Measurements from ENCODE around the gene PCDHGA1. TPM values are rescaled to one million over a fixed set of nuclear protein-coding genes. Genes with fewer than 3 reads are reported as not detected.
A peak's percentile ranks its signal among the peaks of the same experiment; 100 is the strongest.
"Not testable (repeated sequence)": the region's sequence is repeated elsewhere in the genome, so short reads cannot be mapped to it uniquely, and the experiment has no call there.

The PCDHGA1 gene
- polyA plus RNA-seq, 1 donor from 2014 or later: not detected

GRCh38 chr5:141383345-141383744 lies 53.0 kb downstream of the PCDHGA1 start:
- H3K27ac Mint-ChIP-seq: peak overlapping the region in 1 of 3 donors; percentile 31
- H3K27me3 Mint-ChIP-seq: peaks cover 26% of the 10 kb centered on the region
- peak overlapping the region in 2 of 4 donors; percentile 81 to 92 for H3K4me3 Mint-ChIP-seq
- H3K9me3 Mint-ChIP-seq: peaks cover 4 to 16% (median 8%) of the 10 kb centered on the region in 3 donors
- peaks cover 0 to 2% (median 2%) of the 10 kb centered on the region in 3 donors for H3K4me1 Mint-ChIP-seq
- H3K36me3 Mint-ChIP-seq: peaks cover 1% of the 10 kb centered on the region

- peaks cover 28% of the 10 kb centered on the region for H3K27me3 Mint-ChIP-seq
- peaks cover 0 to 4% (median 2%) of the 10 kb centered on the region in 3 donors for H3K4me1 Mint-ChIP-seq
- peaks cover 1% of the 10 kb centered on the region for H3K36me3 Mint-ChIP-seq
- no peak overlapping the region for H3K4me3 Mint-ChIP-seq
- H3K27ac Mint-ChIP-seq: no peak overlapping the region
- H3K9me3 Mint-ChIP-seq: peaks cover 4 to 23% (median 8%) of the 10 kb centered on the region in 3 donors
Observed at GRCh38 chr5:141384471-141385267, 54.4 kb downstream of the PCDHGA1 start.

- peak within 1 kb of the TSS in 2 of 3 donors; percentile 16 to 67 for H3K27ac Mint-ChIP-seq
- H3K9me3 Mint-ChIP-seq: peaks cover 8 to 33% (median 9%) of the 10 kb centered on the region in 3 donors
- H3K27me3 Mint-ChIP-seq: peaks cover 37% of the 10 kb centered on the region
- not testable (repeated sequence) for H3K4me1 Mint-ChIP-seq, H3K36me3 Mint-ChIP-seq
- H3K4me3 Mint-ChIP-seq: peak within 1 kb of the TSS; percentile 43 to 83 (median 60)
Observed at GRCh38 chr5:141387557-141388311, 57.4 kb downstream of the PCDHGA1 start, which contains the start of gene PCDHGB4. Gene PCDHGB4, plus strand, starts transcription at chr5:141387698. Its CDS starts 187 bp downstream, at chr5:141387885.

DNA sequence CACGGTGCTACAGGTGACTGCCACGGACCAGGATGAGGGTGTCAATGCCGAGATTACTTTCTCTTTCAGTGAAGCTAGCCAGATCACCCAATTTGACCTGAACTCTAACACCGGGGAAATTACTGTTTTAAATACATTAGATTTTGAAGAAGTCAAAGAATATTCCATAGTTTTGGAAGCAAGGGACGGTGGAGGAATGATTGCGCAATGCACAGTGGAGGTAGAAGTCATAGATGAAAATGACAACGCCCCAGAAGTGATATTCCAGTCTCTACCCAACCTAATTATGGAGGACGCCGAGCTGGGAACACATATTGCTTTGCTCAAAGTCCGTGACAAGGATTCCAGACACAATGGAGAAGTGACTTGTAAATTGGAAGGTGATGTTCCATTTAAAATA lies 58.3 kb downstream of the PCDHGA1 start:
- peaks cover 3% of the 10 kb centered on the region for H3K36me3 Mint-ChIP-seq
- peaks cover 0 to 4% (median 2%) of the 10 kb centered on the region in 3 donors for H3K4me1 Mint-ChIP-seq
- peaks cover 10 to 36% (median 11%) of the 10 kb centered on the region in 3 donors for H3K9me3 Mint-ChIP-seq
- no peak overlapping the region for H3K4me3 Mint-ChIP-seq
- peak overlapping the region in 2 of 3 donors; percentile 16 to 48 for H3K27ac Mint-ChIP-seq
- H3K27me3 Mint-ChIP-seq: peaks cover 29% of the 10 kb centered on the region

DNA sequence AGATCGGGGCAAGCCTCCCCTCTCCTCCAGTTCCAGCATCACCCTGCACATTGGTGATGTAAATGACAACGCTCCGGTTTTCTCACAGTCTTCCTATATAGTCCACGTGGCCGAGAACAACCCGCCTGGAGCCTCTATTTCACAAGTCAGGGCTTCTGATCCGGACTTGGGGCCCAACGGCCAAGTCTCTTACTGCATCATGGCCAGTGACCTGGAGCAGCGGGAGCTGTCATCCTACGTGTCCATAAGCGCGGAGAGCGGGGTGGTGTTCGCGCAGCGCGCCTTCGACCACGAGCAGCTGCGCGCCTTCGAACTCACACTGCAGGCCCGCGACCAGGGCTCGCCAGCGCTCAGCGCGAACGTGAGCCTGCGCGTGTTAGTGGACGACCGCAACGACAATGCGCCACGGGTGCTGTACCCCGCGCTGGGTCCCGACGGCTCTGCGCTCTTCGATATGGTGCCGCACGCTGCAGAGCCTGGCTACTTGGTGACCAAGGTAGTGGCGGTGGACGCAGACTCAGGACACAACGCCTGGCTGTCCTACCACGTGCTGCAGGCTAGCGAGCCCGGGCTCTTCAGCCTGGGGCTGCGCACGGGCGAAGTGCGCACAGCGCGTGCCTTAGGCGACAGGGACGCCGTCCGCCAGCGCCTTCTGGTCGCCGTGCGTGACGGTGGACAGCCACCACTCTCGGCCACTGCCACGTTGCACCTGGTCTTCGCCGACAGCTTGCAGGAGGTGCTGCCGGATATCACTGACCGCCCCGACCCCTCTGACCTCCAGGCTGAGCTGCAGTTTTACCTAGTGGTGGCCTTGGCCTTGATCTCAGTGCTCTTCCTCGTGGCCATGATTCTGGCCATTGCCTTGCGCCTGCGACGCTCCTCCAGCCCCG lies 59.1 kb downstream of the PCDHGA1 start:
- Mint-ChIP-seq H3K27me3 (peaks cover 32% of the 10 kb centered on the region), H3K36me3 (peaks cover 3% of the 10 kb centered on the region), H3K4me1 (peaks cover 0 to 4% (median 2%) of the 10 kb centered on the region in 3 donors), H3K9me3 (peaks cover 10 to 41% (median 13%) of the 10 kb centered on the region in 3 donors), H3K4me3 (peak overlapping the region in 1 of 4 donors; percentile 84), H3K27ac (peak overlapping the region in 2 of 3 donors; percentile 16 to 57)

GRCh38 chr5:141392429-141393198 lies 62.3 kb downstream of the PCDHGA1 start, which contains the start of gene PCDHGA8:
Gene PCDHGA8, plus strand, starts transcription at chr5:141392633. Its CDS starts 181 bp downstream, at chr5:141392814.
- peaks cover 10 to 27% (median 22%) of the 10 kb centered on the region in 3 donors for H3K9me3 Mint-ChIP-seq
- H3K4me3 Mint-ChIP-seq: no peak within 1 kb of the TSS
- peaks cover 32% of the 10 kb centered on the region for H3K27me3 Mint-ChIP-seq
- H3K36me3 Mint-ChIP-seq: peaks cover 3% of the 10 kb centered on the region
- peaks cover 0 to 4% (median 2%) of the 10 kb centered on the region in 3 donors for H3K4me1 Mint-ChIP-seq
- H3K27ac Mint-ChIP-seq: peak within 1 kb of the TSS in 2 of 3 donors; percentile 53 to 76

DNA sequence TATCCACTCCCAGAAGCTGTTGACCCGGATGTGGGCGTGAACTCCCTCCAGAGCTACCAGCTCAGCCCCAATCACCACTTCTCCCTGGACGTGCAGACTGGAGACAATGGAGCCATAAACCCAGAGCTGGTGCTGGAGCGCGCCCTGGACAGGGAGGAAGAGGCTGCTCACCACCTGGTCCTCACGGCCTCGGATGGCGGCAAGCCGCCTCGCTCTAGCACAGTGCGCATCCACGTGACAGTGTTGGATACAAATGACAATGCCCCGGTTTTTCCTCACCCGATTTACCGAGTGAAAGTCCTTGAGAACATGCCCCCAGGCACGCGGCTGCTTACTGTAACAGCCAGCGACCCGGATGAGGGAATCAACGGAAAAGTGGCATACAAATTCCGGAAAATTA lies 63.0 kb downstream of the PCDHGA1 start:
- Mint-ChIP-seq H3K4me3 (no peak overlapping the region), H3K9me3 (peaks cover 10 to 26% (median 22%) of the 10 kb centered on the region in 3 donors), H3K27ac (peak overlapping the region in 1 of 3 donors; percentile 62), H3K36me3 (peaks cover 3% of the 10 kb centered on the region), H3K4me1 (peaks cover 0 to 4% (median 2%) of the 10 kb centered on the region in 3 donors), H3K27me3 (peaks cover 32% of the 10 kb centered on the region)

GRCh38 chr5:141394401-141395187 lies 64.3 kb downstream of the PCDHGA1 start:
- H3K27ac Mint-ChIP-seq: peak overlapping the region in 1 of 3 donors; percentile 83
- not testable (repeated sequence) for H3K4me1 Mint-ChIP-seq, H3K36me3 Mint-ChIP-seq
- peak overlapping the region in 1 of 4 donors; percentile 17 for H3K4me3 Mint-ChIP-seq
- peaks cover 36% of the 10 kb centered on the region for H3K27me3 Mint-ChIP-seq
- peaks cover 9 to 29% (median 24%) of the 10 kb centered on the region in 3 donors for H3K9me3 Mint-ChIP-seq

- H3K4me1 Mint-ChIP-seq, H3K36me3 Mint-ChIP-seq: not testable (repeated sequence)
- Mint-ChIP-seq H3K27ac (peak within 1 kb of the TSS in 2 of 3 donors; percentile 46 to 67), H3K4me3 (peak within 1 kb of the TSS; percentile 73 to 84 (median 80)), H3K27me3 (peaks cover 36% of the 10 kb centered on the region), H3K9me3 (peaks cover 6 to 37% (median 19%) of the 10 kb centered on the region in 3 donors)
Observed at GRCh38 chr5:141397756-141398551, 67.6 kb downstream of the PCDHGA1 start, which contains the start of gene PCDHGB5. Gene PCDHGB5, plus strand, starts transcription at chr5:141397947. Its CDS starts 181 bp downstream, at chr5:141398128.

- H3K4me3 Mint-ChIP-seq: peak overlapping the region in 2 of 4 donors; percentile 8 to 81
- peak overlapping the region in 2 of 3 donors; percentile 46 to 51 for H3K27ac Mint-ChIP-seq
- peaks cover 5 to 35% (median 19%) of the 10 kb centered on the region in 3 donors for H3K9me3 Mint-ChIP-seq
- peaks cover 4% of the 10 kb centered on the region for H3K36me3 Mint-ChIP-seq
- H3K4me1 Mint-ChIP-seq: peaks cover 0 to 3% (median 3%) of the 10 kb centered on the region in 3 donors
- H3K27me3 Mint-ChIP-seq: peaks cover 42% of the 10 kb centered on the region
Observed at GRCh38 chr5:141398608-141399007, 68.3 kb downstream of the PCDHGA1 start.

DNA sequence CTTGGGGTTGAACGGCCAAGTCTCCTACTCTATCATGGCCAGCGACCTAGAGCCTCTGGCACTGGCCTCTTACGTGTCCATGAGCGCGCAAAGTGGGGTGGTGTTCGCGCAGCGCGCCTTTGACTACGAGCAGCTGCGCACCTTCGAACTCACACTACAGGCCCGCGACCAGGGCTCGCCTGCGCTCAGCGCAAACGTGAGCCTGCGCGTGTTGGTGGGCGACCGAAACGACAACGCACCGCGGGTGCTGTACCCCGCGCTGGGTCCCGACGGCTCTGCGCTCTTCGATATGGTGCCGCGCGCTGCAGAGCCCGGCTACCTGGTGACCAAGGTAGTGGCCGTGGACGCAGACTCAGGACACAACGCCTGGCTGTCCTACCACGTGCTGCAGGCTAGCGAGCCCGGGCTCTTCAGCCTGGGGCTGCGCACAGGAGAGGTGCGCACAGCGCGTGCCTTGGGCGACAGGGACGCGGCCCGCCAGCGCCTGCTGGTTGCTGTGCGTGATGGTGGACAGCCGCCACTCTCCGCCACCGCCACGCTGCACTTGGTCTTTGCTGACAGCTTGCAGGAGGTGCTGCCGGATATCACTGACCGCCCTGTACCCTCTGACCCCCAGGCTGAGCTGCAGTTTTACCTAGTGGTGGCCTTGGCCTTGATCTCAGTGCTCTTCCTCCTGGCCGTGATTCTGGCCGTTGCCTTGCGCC lies 69.4 kb downstream of the PCDHGA1 start:
- peaks cover 4% of the 10 kb centered on the region for H3K36me3 Mint-ChIP-seq
- H3K9me3 Mint-ChIP-seq: peaks cover 4 to 40% (median 21%) of the 10 kb centered on the region in 3 donors
- peak overlapping the region in 3 of 4 donors; percentile 2 to 75 (median 38) for H3K4me3 Mint-ChIP-seq
- H3K27me3 Mint-ChIP-seq: peaks cover 46% of the 10 kb centered on the region
- peaks cover 0 to 3% (median 3%) of the 10 kb centered on the region in 3 donors for H3K4me1 Mint-ChIP-seq
- H3K27ac Mint-ChIP-seq: peak overlapping the region in 2 of 3 donors; percentile 51 to 87
